PC-3 (cell line): ENCODE results near the gene FAM3B.

Source experiments
- EZH2phosphoT487 ChIP-seq: fragments of 300-600 bp; sonication (generic); IDR thresholded peaks from 2 replicates; pipeline ENCODE4 v1.6.1; 2018; ENCODE audit warnings: mild to moderate bottlenecking, antibody characterized with exemption, low read length, borderline replicate concordance
- TF ChIP-seq, protein P1 (sequence below): fragments of 300-600 bp; sonication (generic); conservative IDR thresholded peaks from 2 replicates; pipeline ENCODE4 v1.5.1; 2017; ENCODE audit warnings: antibody characterized with exemption, low read depth, mild to moderate bottlenecking, low read length

DNA sequence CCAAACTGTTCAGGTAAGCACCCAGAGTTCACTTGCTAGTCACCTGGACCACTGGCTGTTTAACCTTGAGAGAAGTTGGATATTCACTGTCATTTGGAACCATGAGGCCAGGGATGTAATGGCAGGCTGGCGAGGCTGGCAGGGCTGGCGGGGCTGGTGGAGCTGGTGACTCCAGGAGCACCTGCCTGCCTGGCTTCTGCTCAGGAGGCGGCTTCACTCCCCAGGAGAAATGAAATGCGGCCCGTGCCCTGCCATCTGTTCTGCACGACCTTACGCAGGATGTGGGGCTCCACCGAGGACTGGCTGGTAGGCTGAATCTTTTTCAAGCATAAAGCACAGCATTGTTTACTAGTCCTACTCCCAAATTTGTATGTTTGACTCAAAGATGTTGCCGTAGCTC lies 86.7 kb downstream of the FAM3B start:
- TF ChIP-seq, protein P1, sequence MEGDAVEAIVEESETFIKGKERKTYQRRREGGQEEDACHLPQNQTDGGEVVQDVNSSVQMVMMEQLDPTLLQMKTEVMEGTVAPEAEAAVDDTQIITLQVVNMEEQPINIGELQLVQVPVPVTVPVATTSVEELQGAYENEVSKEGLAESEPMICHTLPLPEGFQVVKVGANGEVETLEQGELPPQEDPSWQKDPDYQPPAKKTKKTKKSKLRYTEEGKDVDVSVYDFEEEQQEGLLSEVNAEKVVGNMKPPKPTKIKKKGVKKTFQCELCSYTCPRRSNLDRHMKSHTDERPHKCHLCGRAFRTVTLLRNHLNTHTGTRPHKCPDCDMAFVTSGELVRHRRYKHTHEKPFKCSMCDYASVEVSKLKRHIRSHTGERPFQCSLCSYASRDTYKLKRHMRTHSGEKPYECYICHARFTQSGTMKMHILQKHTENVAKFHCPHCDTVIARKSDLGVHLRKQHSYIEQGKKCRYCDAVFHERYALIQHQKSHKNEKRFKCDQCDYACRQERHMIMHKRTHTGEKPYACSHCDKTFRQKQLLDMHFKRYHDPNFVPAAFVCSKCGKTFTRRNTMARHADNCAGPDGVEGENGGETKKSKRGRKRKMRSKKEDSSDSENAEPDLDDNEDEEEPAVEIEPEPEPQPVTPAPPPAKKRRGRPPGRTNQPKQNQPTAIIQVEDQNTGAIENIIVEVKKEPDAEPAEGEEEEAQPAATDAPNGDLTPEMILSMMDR: no peak
- TF ChIP-seq EZH2phosphoT487: no peak
